ENCODE data around the gene AJM1.
"Not testable (repeated sequence)": the region's sequence is repeated elsewhere in the genome, so short reads cannot be mapped to it uniquely, and the experiment has no call there.

The AJM1 gene

DNA sequence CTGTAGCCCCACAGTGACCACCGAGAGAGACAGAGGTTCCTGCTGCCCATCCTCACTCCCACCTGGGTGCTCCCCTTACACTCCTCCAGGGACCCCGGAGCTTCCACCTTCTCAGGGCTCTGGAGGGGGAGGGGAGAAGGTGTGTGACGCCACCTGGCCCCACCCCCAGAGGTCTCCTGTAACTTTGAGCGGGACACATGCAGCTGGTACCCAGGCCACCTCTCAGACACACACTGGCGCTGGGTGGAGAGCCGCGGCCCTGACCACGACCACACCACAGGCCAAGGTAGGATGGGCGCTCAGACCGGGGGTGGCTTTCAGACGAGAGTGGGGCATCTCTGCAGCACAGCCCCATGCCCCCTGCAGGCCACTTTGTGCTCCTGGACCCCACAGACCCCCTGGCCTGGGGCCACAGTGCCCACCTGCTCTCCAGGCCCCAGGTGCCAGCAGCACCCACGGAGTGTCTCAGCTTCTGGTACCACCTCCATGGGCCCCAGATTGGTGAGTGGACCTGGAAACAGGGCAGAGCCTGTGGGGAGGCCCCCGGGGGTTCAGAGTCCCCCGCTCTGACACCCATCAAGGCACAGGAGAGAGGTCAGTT, 14.4 kb downstream of the AJM1 start:
- DNase-seq (ENCODE audit: low spot score) = peak; percentile 43

DNA sequence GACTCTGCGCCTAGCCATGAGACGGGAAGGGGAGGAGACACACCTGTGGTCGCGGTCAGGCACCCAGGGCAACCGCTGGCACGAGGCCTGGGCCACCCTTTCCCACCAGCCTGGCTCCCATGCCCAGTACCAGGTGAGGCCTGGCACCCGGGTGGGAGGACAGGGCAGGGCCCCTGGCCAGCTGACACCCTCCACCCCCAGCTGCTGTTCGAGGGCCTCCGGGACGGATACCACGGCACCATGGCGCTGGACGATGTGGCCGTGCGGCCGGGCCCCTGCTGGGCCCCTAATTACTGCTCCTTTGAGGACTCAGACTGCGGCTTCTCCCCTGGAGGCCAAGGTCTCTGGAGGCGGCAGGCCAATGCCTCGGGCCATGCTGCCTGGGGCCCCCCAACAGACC, 14.9 kb downstream of the AJM1 start:
- no peak for DNase-seq (ENCODE audit: low spot score)

DNA sequence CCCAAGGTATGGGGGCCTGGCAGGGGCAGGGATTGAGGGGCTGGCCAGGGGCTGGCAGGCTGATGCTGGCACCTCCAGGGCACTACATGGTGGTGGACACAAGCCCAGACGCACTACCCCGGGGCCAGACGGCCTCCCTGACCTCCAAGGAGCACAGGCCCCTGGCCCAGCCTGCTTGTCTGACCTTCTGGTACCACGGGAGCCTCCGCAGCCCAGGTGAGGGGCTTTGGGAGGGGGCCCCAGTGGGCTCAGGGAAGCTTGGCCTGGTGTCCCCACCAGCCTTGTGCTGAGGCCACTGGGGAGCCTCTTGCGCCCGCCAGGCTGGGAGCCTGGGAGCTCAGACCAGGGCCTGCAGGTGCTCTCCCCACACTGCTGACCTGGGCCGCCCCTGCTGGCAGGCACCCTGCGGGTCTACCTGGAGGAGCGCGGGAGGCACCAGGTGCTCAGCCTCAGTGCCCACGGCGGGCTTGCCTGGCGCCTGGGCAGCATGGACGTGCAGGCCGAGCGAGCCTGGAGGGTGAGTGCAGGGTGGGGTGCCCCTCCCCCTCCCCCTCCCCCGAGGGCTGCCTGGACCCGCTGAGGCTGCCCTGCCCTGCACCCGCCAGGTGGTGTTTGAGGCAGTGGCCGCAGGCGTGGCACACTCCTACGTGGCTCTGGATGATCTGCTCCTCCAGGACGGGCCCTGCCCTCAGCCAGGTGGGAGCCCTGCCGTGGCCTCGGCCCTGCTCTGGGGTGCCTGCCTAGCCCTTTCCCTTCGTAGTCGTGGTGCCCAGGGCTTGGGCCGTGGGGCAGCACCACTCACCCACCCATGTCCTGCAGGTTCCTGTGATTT, 15.5 kb downstream of the AJM1 start:
- peak; percentile 43 for DNase-seq (ENCODE audit: low spot score)

DNA sequence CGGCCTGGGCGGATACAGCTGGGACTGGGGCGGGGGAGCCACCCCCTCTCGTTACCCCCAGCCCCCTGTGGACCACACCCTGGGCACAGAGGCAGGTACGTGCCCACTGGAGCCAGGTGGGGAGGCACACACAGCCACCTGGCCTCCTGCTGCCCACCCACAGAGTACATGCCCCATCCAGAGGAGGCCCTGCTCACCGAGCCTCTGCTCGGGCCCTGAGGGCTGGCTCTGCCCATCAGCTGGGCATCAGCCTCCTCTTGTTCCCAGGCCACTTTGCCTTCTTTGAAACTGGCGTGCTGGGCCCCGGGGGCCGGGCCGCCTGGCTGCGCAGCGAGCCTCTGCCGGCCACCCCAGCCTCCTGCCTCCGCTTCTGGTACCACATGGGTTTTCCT, 16.2 kb downstream of the AJM1 start:
- no peak for DNase-seq (ENCODE audit: low spot score)

DNA sequence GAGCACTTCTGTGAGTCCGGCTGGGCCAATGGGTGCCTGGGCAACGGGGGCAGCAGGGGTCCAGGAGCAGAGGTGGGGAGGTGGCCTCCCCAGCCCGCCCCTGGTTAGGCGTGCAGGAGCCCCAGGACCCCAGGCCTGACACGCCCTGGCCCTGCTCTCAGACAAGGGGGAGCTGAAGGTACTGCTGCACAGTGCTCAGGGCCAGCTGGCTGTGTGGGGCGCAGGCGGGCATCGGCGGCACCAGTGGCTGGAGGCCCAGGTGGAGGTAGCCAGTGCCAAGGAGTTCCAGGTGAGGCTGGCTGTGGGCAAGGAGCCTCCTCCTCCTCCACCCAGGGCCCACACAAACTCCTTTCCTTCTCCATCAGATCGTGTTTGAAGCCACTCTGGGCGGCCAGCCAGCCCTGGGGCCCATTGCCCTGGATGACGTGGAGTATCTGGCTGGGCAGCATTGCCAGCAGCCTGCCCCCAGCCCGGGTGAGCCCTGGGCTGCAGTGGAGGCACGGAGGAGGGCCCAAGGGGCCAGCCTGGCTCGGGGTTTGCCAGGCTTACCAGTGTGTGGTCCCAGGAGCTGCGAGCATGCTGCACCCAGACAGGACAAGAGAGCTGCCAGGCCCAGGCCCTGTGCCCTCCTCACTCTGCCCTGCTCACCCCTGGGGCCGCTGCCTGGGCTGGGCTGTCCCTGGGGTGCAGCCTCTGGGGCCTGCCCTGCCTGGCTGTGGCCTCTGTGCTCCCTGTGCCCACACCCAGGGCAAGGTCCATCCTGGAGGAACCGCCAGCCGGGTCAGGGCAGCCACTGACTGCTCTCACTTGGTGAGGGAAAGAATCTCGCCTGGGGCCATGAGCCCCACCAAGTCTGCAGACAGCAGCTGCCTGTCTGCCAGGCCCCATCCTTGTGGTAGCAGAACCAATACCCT, 16.8 kb downstream of the AJM1 start:
- DNase-seq (ENCODE audit: low spot score) = no peak

DNA sequence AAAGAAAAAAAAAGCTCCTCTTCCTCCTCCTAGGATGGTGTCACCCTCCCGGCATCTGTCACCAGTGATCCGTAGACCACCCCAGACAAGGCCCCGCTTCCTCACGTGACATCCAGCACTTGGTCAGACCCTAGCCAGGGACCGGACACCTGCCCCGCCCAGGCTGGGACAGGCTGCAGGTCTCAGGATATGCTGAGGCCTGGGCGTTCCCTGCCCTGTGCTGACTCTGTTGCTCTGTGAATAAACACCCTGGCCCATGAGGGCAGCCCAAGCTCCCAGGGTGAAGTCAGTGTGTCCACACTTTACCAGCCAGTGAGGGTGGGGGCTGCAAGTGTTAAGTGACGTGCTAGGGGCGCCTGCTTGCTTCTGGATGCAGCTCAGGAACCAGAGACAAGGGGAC, 18.3 kb downstream of the AJM1 start:
- DNase-seq (ENCODE audit: low spot score) = no peak

DNA sequence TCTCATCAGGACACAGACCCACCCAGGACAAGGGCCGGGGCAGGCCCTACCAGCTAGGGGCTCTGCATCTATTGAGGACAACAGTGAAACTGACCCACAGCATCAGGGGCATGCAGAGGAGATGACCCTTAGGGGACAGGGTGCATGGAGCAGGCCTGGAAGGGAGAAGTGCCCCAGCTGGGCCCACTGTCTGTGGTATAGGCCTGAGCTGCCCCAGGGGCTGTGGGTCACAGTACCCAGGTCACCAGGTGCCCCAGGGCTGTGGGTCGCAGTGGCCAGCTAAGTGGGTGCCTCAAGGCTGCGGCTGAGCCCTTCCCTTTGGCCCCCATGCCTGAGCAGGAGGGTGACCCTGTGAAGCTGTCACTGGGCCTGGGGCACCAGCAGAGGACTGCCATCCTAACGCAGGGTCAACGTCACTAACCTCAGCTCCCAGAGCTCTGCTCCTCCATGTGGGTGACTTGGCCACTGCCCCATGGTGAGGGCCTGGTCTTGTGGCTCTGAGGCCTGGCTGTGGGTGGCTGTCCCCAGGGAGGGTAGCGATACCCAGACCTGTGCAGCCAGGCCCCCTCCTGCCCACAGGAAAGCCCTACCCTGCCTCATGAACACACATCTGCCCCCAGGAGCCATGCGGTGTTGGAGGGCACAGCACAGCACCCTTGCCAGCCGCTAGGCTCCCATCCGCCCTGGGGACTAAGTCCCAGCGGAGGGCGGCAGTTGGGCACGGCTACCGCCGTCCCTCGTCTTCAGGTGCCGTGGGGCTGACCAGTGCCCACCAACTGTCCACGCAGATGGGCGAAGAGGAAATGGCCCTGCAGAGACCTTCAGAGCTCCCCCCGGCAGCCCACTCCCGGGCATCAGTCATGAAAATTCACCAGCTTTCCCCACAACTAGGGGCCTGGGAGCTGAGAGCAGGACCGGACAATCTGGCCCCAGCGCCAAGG, 18.9 kb downstream of the AJM1 start:
- no peak for DNase-seq (ENCODE audit: low spot score)

DNA sequence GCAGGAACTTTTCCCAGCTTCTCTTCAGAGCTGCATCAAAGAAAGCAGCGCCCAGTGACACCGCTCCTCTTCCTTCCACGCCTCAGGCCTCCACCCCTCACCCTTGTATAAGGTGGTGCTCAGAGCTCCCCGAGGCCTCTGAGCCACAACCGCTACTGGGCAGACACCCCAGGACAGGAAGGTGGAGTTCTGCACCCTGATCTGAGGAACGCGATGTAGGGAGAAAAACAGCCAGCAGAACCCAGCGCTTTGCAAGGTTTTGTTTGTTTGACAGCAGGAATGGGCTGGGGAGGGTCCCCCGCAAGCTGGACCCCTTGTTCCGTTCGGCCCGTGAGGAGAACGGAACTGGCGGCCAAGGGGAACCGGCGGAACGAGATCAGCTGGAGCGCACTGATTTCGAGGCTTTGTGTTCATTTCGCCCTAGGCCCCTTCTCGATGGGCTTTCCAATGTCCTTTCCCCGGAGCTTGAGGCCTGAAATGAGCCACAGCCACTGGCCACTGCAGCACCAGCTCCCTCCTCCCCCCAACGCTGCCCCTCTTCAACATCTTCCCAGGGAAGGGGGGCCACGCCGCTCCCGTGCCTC, 19.7 kb downstream of the AJM1 start:
- no peak for DNase-seq (ENCODE audit: low spot score)

DNA sequence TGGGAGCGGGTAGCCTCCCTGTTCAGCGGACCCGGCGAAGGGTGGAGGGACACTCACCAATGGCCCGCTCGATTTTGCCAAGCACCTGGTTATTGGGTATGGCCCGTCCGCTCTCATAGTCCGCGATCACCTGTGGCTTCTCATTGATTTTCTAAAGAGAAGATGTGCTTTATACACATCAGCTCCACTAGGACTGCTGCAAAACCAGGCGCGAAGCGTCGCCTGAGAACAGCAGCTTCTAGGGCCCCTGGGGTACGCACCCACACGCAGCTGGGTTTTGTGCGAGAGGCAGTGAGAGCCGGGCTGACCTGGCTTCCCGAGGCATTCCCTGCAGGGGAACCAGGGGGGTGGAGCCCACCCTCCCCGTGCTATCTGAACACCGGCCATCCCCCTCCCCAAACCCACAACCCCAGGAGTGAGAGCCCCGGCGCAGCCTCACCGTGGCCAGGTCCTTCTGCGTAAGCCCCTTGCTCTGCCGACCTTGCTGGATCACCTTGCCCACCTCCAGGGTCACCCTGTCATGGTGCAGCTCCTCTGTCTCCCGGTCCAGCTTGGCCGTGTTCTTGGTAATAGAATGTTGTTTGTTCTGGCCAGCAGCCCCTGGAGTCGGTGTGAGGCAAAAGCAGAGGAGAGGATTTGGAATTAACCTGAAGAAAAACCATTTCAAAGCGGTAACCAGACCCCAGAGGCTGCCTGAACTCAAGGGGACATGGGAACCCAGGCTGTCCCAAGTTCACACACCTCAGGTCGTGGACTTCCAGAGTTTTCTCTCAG, 20.8 kb downstream of the AJM1 start:
- DNase-seq (ENCODE audit: low spot score) = no peak

DNA sequence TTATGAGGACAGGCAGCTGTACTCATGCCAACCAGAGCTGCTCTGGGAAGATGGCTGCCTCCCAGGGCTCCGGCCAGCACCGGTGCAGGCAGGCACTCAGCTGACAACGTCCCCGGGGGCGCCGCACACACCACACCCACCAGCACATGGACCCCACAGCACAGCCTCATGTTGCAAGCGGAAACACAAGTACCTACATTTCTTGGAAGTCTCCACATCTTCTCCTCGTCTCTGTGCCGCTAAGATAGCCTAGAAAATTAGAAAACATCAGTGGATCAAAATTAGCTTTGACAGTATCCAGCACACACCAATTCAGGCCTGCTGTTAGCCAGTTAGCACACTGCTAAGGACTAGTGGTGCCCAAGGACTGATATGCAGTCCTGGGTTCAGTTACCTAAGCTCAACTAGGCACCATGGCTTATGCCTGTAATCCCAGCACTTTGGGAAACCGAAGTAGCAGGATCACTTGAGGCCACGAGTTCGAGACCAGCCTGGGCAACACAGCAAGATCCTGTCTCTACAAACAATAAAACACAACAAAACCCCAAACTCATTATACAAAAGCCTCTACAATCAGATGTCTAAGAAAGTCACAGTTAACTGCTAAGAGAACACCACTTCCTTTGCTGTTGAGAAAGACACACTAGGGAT, 21.5 kb downstream of the AJM1 start:
- DNase-seq (ENCODE audit: low spot score) = no peak

DNA sequence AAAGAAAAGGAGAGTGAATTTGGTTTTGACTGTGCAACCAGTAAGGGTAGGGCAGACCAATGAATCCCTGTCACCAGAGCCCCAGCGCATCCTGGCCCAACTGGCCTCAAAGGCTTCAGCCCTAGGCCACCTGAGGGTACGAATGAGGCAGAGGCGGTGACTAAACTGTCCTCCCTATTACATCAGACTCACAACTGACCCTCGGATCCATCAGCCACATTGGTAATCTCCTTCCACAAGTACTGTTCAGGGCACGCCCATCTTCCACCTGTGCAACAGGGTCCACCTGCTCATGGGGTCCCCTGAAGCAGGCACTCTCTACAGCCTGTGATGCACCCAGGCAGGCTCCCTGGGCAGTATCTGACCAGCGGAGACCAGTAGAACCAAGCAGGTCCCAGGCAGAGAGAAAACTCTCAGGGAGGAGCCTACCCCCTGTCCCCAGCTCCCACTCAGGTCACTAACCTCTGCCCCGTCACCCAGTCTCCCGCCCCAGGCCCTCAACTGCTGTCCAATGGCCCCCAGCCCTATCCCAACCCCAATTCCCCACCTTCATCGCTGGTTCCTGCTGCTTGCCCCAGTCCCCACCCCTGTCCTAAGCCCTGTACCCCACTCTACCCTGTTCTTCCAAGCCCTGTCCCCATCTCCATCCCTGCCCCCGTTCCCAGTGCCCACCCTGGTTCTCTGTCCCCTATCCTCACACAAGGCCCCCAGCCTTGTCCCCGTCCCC, 22.9 kb downstream of the AJM1 start:
- no peak for DNase-seq (ENCODE audit: low spot score)

DNA sequence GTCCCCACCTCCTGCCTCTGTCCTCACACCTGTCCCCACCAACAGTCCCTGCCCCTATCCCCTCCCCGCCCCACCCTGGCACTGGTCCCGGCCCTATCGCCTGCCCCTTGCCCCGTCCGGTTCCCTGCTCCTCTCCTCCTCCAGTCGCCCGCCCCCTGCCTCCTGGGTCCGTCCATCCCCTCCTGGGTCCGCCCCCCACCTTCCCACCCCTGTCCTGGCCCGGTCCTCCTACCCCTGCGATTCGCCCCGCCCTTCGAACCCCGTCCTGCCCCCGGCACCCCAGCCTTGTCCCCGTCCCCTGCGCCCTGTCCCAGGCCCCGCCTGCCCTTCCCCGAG, 23.5 kb downstream of the AJM1 start:
- DNase-seq (ENCODE audit: low spot score) = no peak

DNA sequence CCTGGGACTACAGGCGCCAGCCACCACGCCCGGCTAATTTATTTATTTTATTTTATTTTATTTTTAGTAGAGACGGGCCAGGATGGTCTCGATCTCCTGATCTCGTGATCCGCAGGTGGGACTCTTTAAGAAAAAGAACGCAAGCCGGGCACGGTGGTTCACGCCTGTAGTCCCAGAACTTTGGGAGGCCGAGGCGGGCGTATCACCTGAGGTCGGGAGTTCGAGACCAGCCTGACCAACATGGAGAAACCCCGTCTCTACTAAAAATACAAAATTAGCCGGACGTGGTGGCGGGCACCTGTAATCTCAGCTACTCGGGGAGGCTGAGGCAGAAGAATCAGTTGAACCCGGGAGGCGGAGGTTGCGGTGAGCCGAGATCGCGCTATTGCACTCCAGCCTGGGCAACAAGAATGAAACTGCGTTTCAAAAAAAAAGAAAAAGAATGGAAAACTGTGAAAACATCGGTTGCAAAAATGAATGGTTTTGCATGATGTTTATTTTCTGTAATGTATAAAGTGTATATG, 24.7 kb downstream of the AJM1 start:
- not testable (repeated sequence) for DNase-seq (ENCODE audit: low spot score)

DNA sequence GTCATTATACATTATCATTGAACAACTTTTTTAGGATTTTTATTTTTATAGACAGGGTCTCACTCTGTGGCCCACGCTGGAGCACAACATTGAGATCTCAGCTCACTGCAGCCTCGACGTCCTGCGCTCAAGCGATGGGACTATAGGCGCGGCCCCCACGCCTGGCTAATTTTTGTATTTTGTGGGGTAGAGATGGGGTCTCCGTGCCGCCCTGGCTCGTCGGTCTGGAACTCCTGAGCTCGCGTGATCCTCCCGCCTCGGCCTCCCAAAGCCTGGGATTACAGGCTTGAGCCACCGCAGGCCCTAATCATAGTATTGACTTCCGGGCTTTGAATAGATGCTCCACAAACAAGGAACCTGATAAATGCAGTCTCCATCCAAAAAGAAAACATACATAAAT, 25.2 kb downstream of the AJM1 start:
- no peak for DNase-seq (ENCODE audit: low spot score)

DNA sequence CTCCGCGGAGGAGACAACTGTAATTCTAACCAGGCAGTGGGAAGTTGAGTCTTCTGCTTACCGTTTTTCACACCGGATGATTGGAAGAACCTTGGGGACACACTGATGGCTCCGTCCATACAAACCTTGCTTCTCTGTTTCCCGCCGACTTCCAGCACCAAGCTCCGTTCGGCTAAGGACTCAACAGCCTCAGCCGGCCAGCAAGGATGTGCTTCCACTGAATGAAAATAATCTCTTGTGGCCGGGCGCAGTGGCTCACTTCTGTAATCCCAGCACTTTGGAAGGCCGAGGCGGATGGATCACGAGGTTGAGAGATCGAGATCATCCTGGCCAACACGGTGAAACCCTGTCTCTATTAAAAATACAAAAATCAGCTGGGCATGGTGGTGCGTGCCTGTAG, 25.6 kb downstream of the AJM1 start:
- no peak for DNase-seq (ENCODE audit: low spot score)

DNA sequence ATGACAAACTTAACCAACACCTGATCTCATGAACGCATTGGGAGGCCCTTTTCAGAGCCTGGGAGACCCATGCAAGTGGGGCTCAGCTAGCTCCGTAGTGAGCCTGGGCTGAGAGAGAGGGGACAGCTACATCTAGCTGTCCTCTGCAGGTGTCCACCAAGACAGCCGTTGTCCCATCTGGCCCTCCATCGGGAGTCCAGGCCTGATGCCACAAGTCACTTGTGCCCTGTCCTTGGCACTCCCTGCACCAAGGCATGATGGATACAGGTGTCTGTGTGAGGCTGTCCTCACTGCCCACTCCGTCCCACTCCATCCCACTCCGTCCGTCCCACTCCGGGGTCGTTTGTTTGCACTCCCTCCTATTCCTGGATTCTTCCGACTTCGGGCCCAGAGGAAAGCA, 26.4 kb downstream of the AJM1 start:
- DNase-seq (ENCODE audit: low spot score) = no peak

DNA sequence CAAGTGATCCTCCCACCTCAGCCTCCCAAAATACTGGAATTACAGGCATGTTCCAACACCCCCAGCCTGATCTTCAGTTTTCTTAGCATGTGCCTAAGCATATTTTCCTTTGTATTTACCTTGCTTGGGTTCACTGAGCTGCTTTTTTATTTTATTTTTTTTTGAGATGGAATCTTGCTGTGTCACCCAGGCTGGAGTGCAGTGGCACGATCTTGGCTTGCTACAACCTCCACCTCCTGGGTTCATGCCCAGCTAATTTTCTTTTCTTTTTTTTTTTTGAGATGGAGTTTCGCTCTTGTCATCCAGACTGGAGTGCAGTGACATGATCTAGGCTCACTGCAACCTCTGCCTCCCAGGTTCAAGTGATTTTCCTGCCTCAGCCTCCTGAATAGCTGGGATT, 27.3 kb downstream of the AJM1 start:
- DNase-seq (ENCODE audit: low spot score) = not testable (repeated sequence)

DNA sequence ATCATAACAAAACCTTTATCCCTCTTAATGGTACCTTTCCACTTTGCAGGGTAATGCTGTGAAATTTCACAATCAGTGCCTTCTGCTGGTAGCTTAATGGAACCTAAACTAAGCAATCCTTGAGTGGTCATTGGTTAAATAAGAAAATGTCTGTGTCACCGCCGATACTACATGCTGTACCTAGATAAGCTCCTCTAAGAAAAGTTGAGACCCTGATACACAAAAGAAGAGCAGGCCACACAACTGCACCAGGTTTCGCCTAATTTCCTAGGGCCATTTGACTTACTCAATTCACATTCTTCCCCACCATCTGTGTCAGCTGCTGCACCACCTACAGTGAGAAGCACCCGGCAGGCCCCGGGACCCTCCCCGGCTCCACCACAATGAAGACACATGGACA, 32.9 kb downstream of the AJM1 start:
- no peak for DNase-seq (ENCODE audit: low spot score)

DNA sequence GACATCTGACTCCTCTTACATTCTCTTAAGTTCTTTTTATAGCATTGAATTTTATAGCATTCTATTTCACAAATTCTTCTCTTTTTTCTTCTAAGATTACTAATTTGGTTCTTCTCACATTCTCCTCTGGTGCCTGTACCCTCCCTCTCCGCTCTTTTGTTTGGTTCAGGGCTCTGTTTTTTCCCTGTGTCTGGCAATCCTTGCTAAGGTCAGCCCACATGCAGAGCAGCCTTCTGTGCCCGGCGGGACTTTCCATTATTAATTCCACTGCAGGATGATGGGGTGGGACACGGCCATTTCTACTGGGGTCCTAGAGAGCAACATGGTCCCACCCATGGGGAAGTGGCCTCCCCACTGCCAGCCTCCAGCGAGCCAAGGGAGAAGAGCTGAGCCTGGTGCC, 34.2 kb downstream of the AJM1 start:
- DNase-seq (ENCODE audit: low spot score) = no peak

All from ecto neural progenitor cell (in vitro differentiated cells).